ENCODE measurements around the gene WWOX.
"Not testable (repeated sequence)": the region's sequence is repeated elsewhere in the genome, so short reads cannot be mapped to it uniquely, and the experiment has no call there.

The WWOX gene

GRCh38 chr16:79211586-79211985 lies 1112.1 kb downstream of the WWOX start:
- Histone ChIP-seq H3K27me3 (ENCODE audit: control insufficient read depth in 2 of 2, insufficient read depth in 2 of 2, low read length in 2 of 2) (no peaks in the 10 kb centered on the region), H3K9ac (ENCODE audit: low read depth in 1 of 2, low read length in 2 of 2) (no peak overlapping the region), H3K4me3 (ENCODE audit: low read length in 2 of 2) (no peak overlapping the region), H3K9me3 (ENCODE audit: control insufficient read depth in 2 of 2, low read length in 2 of 2) (no peaks in the 10 kb centered on the region), H3K36me3 (ENCODE audit: control insufficient read depth in 2 of 2, insufficient read depth in 2 of 2, low read length in 2 of 2) (no peaks in the 10 kb centered on the region), H3K4me1 (ENCODE audit: control insufficient read depth in 2 of 2, insufficient read depth in 2 of 2, low read length in 2 of 2) (no peaks in the 10 kb centered on the region), H3K27ac (ENCODE audit: low read depth in 2 of 2, low read length in 2 of 2) (no peak overlapping the region)

DNA sequence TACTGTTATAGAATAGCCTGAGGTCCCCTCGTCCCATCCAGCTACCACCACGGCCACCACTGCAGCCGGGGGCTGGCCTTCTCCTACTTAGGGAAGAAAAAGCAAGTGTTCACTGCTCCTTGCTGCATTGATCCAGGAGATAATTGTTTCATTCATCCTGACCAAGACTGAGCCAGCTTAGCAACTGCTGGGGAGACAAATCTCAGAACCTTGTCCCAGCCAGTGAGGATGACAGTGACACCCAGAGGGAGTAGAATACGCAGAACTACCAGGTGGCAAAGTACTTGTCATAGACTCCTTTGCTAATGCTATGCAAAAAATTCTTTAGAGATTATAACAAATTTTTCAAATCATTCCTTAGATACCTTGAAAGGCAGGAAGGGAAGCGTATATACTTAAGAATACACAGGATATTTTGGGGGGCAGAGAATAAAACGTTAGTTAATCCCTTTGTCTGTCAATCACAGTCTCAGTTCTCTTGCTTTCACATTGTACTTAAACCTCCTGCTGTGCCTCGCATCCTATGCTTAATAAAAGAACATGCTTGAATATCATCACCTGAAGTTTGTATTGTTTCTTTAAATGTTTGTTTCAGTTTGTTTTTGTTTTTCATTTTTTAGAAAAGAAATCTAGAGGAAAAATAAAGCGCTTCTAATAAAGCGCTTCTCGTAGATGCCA lies 1112.8 kb downstream of the WWOX start:
- Histone ChIP-seq H3K27ac (ENCODE audit: low read depth in 2 of 2, low read length in 2 of 2) (no peak overlapping the region), H3K36me3 (ENCODE audit: control insufficient read depth in 2 of 2, insufficient read depth in 2 of 2, low read length in 2 of 2) (no peaks in the 10 kb centered on the region), H3K9me3 (ENCODE audit: control insufficient read depth in 2 of 2, low read length in 2 of 2) (no peaks in the 10 kb centered on the region), H3K4me1 (ENCODE audit: control insufficient read depth in 2 of 2, insufficient read depth in 2 of 2, low read length in 2 of 2) (no peaks in the 10 kb centered on the region), H3K9ac (ENCODE audit: low read depth in 1 of 2, low read length in 2 of 2) (no peak overlapping the region), H3K4me3 (ENCODE audit: low read length in 2 of 2) (no peak overlapping the region), H3K27me3 (ENCODE audit: control insufficient read depth in 2 of 2, insufficient read depth in 2 of 2, low read length in 2 of 2) (no peaks in the 10 kb centered on the region)

GRCh38 chr16:79213214-79213613 lies 1113.8 kb downstream of the WWOX start:
- peaks cover 0 to 2% of the 10 kb centered on the region in 2 donors for H3K4me1 ChIP-seq (ENCODE audit: control insufficient read depth in 2 of 2, insufficient read depth in 2 of 2, low read length in 2 of 2)
- H3K9ac ChIP-seq (ENCODE audit: low read depth in 1 of 2, low read length in 2 of 2), result no peak overlapping the region
- no peak overlapping the region for H3K27ac ChIP-seq (ENCODE audit: low read depth in 2 of 2, low read length in 2 of 2)
- H3K9me3 ChIP-seq (ENCODE audit: control insufficient read depth in 2 of 2, low read length in 2 of 2), result no peaks in the 10 kb centered on the region
- H3K4me3 ChIP-seq (ENCODE audit: low read length in 2 of 2), result no peak overlapping the region
- no peaks in the 10 kb centered on the region for H3K36me3 ChIP-seq (ENCODE audit: control insufficient read depth in 2 of 2, insufficient read depth in 2 of 2, low read length in 2 of 2)
- no peaks in the 10 kb centered on the region for H3K27me3 ChIP-seq (ENCODE audit: control insufficient read depth in 2 of 2, insufficient read depth in 2 of 2, low read length in 2 of 2)

DNA sequence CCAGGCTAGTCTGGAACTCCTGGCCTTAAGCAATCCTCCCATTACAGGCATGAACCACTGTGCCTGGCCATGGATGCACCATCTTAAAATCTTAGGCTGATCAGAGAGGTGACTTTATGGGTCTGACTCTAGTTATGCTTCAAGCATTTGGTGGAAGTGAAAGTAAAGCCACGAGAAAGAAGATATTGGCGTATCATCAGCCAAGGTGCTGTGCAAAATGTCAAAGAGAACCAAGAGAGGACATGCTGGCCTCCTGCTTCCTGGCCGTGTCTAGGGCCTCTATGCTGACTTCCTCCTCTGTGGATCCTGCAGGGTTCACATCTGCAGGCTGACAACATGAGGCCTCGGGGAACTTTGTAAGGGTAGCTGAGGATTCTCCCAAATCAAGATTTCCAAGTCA lies 1115.8 kb downstream of the WWOX start:
- Histone ChIP-seq H3K4me3 (ENCODE audit: low read length in 2 of 2) (no peak overlapping the region), H3K9ac (ENCODE audit: low read depth in 1 of 2, low read length in 2 of 2) (no peak overlapping the region), H3K4me1 (ENCODE audit: control insufficient read depth in 2 of 2, insufficient read depth in 2 of 2, low read length in 2 of 2) (peaks cover 3 to 6% of the 10 kb centered on the region in 2 donors), H3K27me3 (ENCODE audit: control insufficient read depth in 2 of 2, insufficient read depth in 2 of 2, low read length in 2 of 2) (no peaks in the 10 kb centered on the region), H3K9me3 (ENCODE audit: control insufficient read depth in 2 of 2, low read length in 2 of 2) (no peaks in the 10 kb centered on the region), H3K36me3 (ENCODE audit: control insufficient read depth in 2 of 2, insufficient read depth in 2 of 2, low read length in 2 of 2) (no peaks in the 10 kb centered on the region), H3K27ac (ENCODE audit: low read depth in 2 of 2, low read length in 2 of 2) (no peak overlapping the region)

- Histone ChIP-seq H3K4me1 (ENCODE audit: control insufficient read depth in 2 of 2, insufficient read depth in 2 of 2, low read length in 2 of 2) (peaks cover 3 to 6% of the 10 kb centered on the region in 2 donors), H3K27me3 (ENCODE audit: control insufficient read depth in 2 of 2, insufficient read depth in 2 of 2, low read length in 2 of 2) (no peaks in the 10 kb centered on the region), H3K9ac (ENCODE audit: low read depth in 1 of 2, low read length in 2 of 2) (no peak overlapping the region), H3K9me3 (ENCODE audit: control insufficient read depth in 2 of 2, low read length in 2 of 2) (no peaks in the 10 kb centered on the region), H3K36me3 (ENCODE audit: control insufficient read depth in 2 of 2, insufficient read depth in 2 of 2, low read length in 2 of 2) (no peaks in the 10 kb centered on the region), H3K27ac (ENCODE audit: low read depth in 2 of 2, low read length in 2 of 2) (no peak overlapping the region), H3K4me3 (ENCODE audit: low read length in 2 of 2) (no peak overlapping the region)
Measured at GRCh38 chr16:79217375-79218011, 1118.0 kb downstream of the WWOX start.

DNA sequence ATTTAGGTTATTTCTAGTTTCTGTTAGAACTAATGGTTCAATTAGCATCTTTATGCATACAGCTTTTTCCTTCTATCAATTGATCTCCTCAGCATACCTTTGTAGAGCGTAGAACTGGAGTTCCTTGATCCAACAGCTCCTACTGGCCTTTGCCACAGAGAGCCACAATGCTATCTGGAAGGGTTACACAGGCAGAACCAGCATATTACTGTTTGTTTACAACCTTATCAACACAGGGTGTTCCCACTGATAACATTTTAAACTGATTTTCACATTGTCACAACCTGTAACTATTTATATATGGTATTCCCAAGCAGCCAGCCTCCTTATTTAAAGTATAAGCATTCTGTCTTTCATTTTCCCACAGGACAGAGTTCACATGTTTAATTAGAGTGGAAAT lies 1118.9 kb downstream of the WWOX start:
- Histone ChIP-seq H3K27ac (ENCODE audit: low read depth in 2 of 2, low read length in 2 of 2) (no peak overlapping the region), H3K4me1 (ENCODE audit: control insufficient read depth in 2 of 2, insufficient read depth in 2 of 2, low read length in 2 of 2) (peaks cover 3 to 6% of the 10 kb centered on the region in 2 donors), H3K9ac (ENCODE audit: low read depth in 1 of 2, low read length in 2 of 2) (no peak overlapping the region), H3K27me3 (ENCODE audit: control insufficient read depth in 2 of 2, insufficient read depth in 2 of 2, low read length in 2 of 2) (no peaks in the 10 kb centered on the region), H3K36me3 (ENCODE audit: control insufficient read depth in 2 of 2, insufficient read depth in 2 of 2, low read length in 2 of 2) (no peaks in the 10 kb centered on the region), H3K4me3 (ENCODE audit: low read length in 2 of 2) (no peak overlapping the region), H3K9me3 (ENCODE audit: control insufficient read depth in 2 of 2, low read length in 2 of 2) (no peaks in the 10 kb centered on the region)

DNA sequence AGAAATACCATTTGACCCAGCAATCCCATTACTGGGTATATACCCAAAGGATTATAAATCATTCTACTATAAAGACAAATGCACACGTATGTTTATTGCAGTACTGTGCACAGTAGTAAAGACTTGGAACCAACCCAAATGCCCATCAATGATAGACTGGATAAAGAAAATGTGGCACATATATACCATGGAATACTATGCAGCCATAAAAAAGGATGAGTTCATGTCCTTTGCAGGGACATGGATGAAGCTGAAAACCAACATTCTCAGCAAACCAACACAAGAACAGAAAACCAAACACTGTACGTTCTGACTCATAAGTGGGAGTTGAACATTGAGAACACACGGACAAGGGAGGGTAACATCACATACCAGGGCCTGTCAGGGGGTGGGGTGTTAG lies 1126.5 kb downstream of the WWOX start:
- H3K9me3 ChIP-seq (ENCODE audit: control insufficient read depth in 2 of 2, low read length in 2 of 2); H3K9ac ChIP-seq (ENCODE audit: low read depth in 1 of 2, low read length in 2 of 2); H3K27me3 ChIP-seq (ENCODE audit: control insufficient read depth in 2 of 2, insufficient read depth in 2 of 2, low read length in 2 of 2); H3K36me3 ChIP-seq (ENCODE audit: control insufficient read depth in 2 of 2, insufficient read depth in 2 of 2, low read length in 2 of 2); H3K4me3 ChIP-seq (ENCODE audit: low read length in 2 of 2); H3K4me1 ChIP-seq (ENCODE audit: control insufficient read depth in 2 of 2, insufficient read depth in 2 of 2, low read length in 2 of 2); H3K27ac ChIP-seq (ENCODE audit: low read depth in 2 of 2, low read length in 2 of 2): not testable (repeated sequence)

- H3K27ac ChIP-seq (ENCODE audit: low read depth in 2 of 2, low read length in 2 of 2), result no peak overlapping the region
- no peaks in the 10 kb centered on the region for H3K27me3 ChIP-seq (ENCODE audit: control insufficient read depth in 2 of 2, insufficient read depth in 2 of 2, low read length in 2 of 2)
- H3K4me3 ChIP-seq (ENCODE audit: low read length in 2 of 2), result no peak overlapping the region
- H3K9ac ChIP-seq (ENCODE audit: low read depth in 1 of 2, low read length in 2 of 2), result no peak overlapping the region
- H3K36me3 ChIP-seq (ENCODE audit: control insufficient read depth in 2 of 2, insufficient read depth in 2 of 2, low read length in 2 of 2), result no peaks in the 10 kb centered on the region
- H3K9me3 ChIP-seq (ENCODE audit: control insufficient read depth in 2 of 2, low read length in 2 of 2), result no peaks in the 10 kb centered on the region
- H3K4me1 ChIP-seq (ENCODE audit: control insufficient read depth in 2 of 2, insufficient read depth in 2 of 2, low read length in 2 of 2), result no peaks in the 10 kb centered on the region
Measured at GRCh38 chr16:79229361-79229760, 1129.9 kb downstream of the WWOX start.

- not testable (repeated sequence) for H3K9me3 ChIP-seq (ENCODE audit: control insufficient read depth in 2 of 2, low read length in 2 of 2); H3K36me3 ChIP-seq (ENCODE audit: control insufficient read depth in 2 of 2, insufficient read depth in 2 of 2, low read length in 2 of 2); H3K4me3 ChIP-seq (ENCODE audit: low read length in 2 of 2); H3K4me1 ChIP-seq (ENCODE audit: control insufficient read depth in 2 of 2, insufficient read depth in 2 of 2, low read length in 2 of 2); H3K27ac ChIP-seq (ENCODE audit: low read depth in 2 of 2, low read length in 2 of 2); H3K27me3 ChIP-seq (ENCODE audit: control insufficient read depth in 2 of 2, insufficient read depth in 2 of 2, low read length in 2 of 2); H3K9ac ChIP-seq (ENCODE audit: low read depth in 1 of 2, low read length in 2 of 2)
Measured at GRCh38 chr16:79245700-79246099, 1146.2 kb downstream of the WWOX start.

DNA sequence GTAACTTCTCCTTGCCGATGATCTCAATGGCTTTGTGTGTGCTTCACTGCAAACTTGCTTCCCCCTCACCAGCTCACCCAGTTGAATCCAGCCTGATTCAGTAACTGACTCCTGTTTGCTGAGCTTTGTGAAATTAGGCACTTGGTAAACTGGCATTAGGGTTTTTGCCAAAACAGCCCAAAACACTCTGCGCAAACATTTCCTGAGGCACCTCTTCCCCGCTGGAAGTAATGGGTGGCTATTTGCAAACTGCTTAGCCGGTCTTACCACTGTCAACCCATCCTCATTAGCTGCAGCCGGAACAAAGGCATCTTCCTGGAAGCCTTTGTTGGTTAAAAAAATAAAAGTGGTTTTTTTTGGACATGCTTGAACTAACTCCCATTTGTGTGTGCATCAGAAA lies 1147.9 kb downstream of the WWOX start:
- no peak overlapping the region for H3K9ac ChIP-seq (ENCODE audit: low read depth in 1 of 2, low read length in 2 of 2)
- no peak overlapping the region for H3K4me3 ChIP-seq (ENCODE audit: low read length in 2 of 2)
- no peaks in the 10 kb centered on the region for H3K27me3 ChIP-seq (ENCODE audit: control insufficient read depth in 2 of 2, insufficient read depth in 2 of 2, low read length in 2 of 2)
- H3K9me3 ChIP-seq (ENCODE audit: control insufficient read depth in 2 of 2, low read length in 2 of 2), result no peaks in the 10 kb centered on the region
- no peak overlapping the region for H3K27ac ChIP-seq (ENCODE audit: low read depth in 2 of 2, low read length in 2 of 2)
- H3K36me3 ChIP-seq (ENCODE audit: control insufficient read depth in 2 of 2, insufficient read depth in 2 of 2, low read length in 2 of 2), result no peaks in the 10 kb centered on the region
- H3K4me1 ChIP-seq (ENCODE audit: control insufficient read depth in 2 of 2, insufficient read depth in 2 of 2, low read length in 2 of 2), result no peaks in the 10 kb centered on the region

Measured in mucosa of rectum (tissue), 2 donors.